IMR-90 (cell line): ENCODE measurements around the gene MYO9B.

Experiments used
- CEBPB ChIP-seq: IDR thresholded peaks from 2 replicates; pipeline ENCODE4 v1.6.1; 2012; ENCODE audit warnings: low read depth, low read length, improper control_type of control experiment
- CTCF ChIP-seq: conservative IDR thresholded peaks from 2 replicates; pipeline ENCODE4 v1.5.1; 2012; ENCODE audit warnings: mild to moderate bottlenecking, low read depth, low read length, improper control_type of control experiment
- MXI1 ChIP-seq: IDR thresholded peaks from 2 replicates; pipeline ENCODE4 v1.6.1; 2012; ENCODE audit warnings: low read depth, mild to moderate bottlenecking, low read length, moderate library complexity, borderline replicate concordance
- POLR2A ChIP-seq: IDR thresholded peaks from 2 replicates; pipeline ENCODE4 v1.6.1; 2012; ENCODE audit warnings: mild to moderate bottlenecking, low read depth, low read length
- RCOR1 ChIP-seq: IDR thresholded peaks from 2 replicates; pipeline ENCODE4 v1.6.1; 2012; ENCODE audit warnings: mild to moderate bottlenecking, low read length, improper control_type of control experiment; ENCODE audit not compliant: insufficient replicate concordance
- USF2 ChIP-seq: fragments of 150-350 bp; IDR thresholded peaks from 2 replicates; pipeline ENCODE4 v1.6.1; 2017; ENCODE audit warnings: mild to moderate bottlenecking, antibody characterized with exemption, low read length, low read depth

- TF ChIP-seq CTCF (no peak), RCOR1 (no peak), POLR2A (no peak), MXI1 (no peak), CEBPB (no peak), USF2 (no peak)
Measured at GRCh38 chr19:17128820-17129219, 53.2 kb downstream of the MYO9B start.
